ENCODE measurements around the gene SHANK1.
"Not testable (repeated sequence)": the region's sequence is repeated elsewhere in the genome, so short reads cannot be mapped to it uniquely, and the experiment has no call there.

SHANK1 gene

GRCh38 chr19:50612504-50613404 lies 106.8 kb downstream of the SHANK1 start:
- DNase-seq; H3K4me3 Mint-ChIP-seq; H3K4me1 Mint-ChIP-seq (ENCODE audit: low read depth); H3K36me3 Mint-ChIP-seq (ENCODE audit: low read depth); H3K9me3 Mint-ChIP-seq; H3K27ac Mint-ChIP-seq: not testable (repeated sequence)
- H3K27me3 Mint-ChIP-seq = peaks cover 35% of the 10 kb centered on the region
